CD14-positive monocyte (primary cell): ENCODE results near the gene MACROD1. TPM values are rescaled to one million over a fixed set of nuclear protein-coding genes. Genes with fewer than 3 reads are reported as not detected.

Experiments
- DNase-seq, 3 donors: peaks; one replicate each; pipeline ENCODE4 v3.0.0-alpha.2; 2011 to 2022
- H2AFZ ChIP-seq: 2 replicates; pipeline ENCODE4 v1.6.0; 2012; ENCODE audit warnings: mild to moderate bottlenecking, low read depth, low read length, inconsistent platforms; ENCODE audit not compliant: insufficient read depth, poor library complexity, severe bottlenecking
- H3K27ac ChIP-seq, 2 donors: 1 replicate in 1 of 2; 2 replicates in 1 of 2; pipeline ENCODE4 v1.5.1; 2012 to 2013; ENCODE audit warnings: low read length in 2 of 2, control low read depth in 1 of 2, inconsistent platforms in 1 of 2, low read depth in 1 of 2, mild to moderate bottlenecking in 1 of 2
- H3K27me3 ChIP-seq, 2 donors: one replicate each; pipeline versions ENCODE4 v1.6.0 to v1.6.1; 2011 to 2013; ENCODE audit warnings: low read length in 2 of 2; ENCODE audit not compliant: control insufficient read depth in 2 of 2, insufficient read depth in 2 of 2
- H3K36me3 ChIP-seq, 2 donors: replicated peaks in 1 of 2; 1 replicate in 1 of 2; 2 replicates in 1 of 2; pipeline versions ENCODE4 v1.5.1 to v1.6.1; 2012 to 2013; ENCODE audit warnings: low read length in 2 of 2, control low read depth in 1 of 2, inconsistent platforms in 1 of 2, mild to moderate bottlenecking in 1 of 2; ENCODE audit not compliant: insufficient read depth in 2 of 2, control insufficient read depth in 1 of 2
- H3K4me1 ChIP-seq, 2 donors: 1 replicate in 1 of 2; 2 replicates in 1 of 2; pipeline versions ENCODE4 v1.5.1 to v1.6.1; 2012 to 2013; ENCODE audit warnings: low read length in 2 of 2, control low read depth in 1 of 2, inconsistent platforms in 1 of 2, mild to moderate bottlenecking in 1 of 2, moderate library complexity in 1 of 2; ENCODE audit not compliant: insufficient read depth in 2 of 2, control insufficient read depth in 1 of 2
- H3K4me2 ChIP-seq: replicated peaks from 2 replicates; pipeline ENCODE3; 2012; ENCODE audit warnings: low read length, moderate library complexity, mild to moderate bottlenecking; ENCODE audit not compliant: poor library complexity, severe bottlenecking; ENCODE audit errors: extremely low read depth
- H3K4me3 ChIP-seq, 3 experiments: fragments of 200-600 bp in 1 of 3; sonication (generic) in 1 of 3; replicated peaks in 1 of 3; 1 replicate in 2 of 3; 2 replicates in 1 of 3; pipeline ENCODE4 v1.5.1; 2011 to 2013; ENCODE audit warnings: low read length in 3 of 3, mild to moderate bottlenecking in 3 of 3, control low read depth in 2 of 3, low read depth in 2 of 3, inconsistent platforms in 1 of 3, moderate library complexity in 1 of 3
- H3K79me2 ChIP-seq: 2 replicates; pipeline ENCODE4 v1.6.0; 2012; ENCODE audit warnings: mild to moderate bottlenecking, control low read depth, inconsistent platforms, low read length, moderate library complexity; ENCODE audit not compliant: insufficient read depth
- H3K9ac ChIP-seq: 2 replicates; pipeline ENCODE4 v1.6.0; 2017; ENCODE audit warnings: low read length, mild to moderate bottlenecking; ENCODE audit not compliant: insufficient read depth, poor library complexity, severe bottlenecking
- H3K9me3 ChIP-seq, 2 donors: replicated peaks in 1 of 2; 1 replicate in 1 of 2; 2 replicates in 1 of 2; pipeline versions ENCODE4 v1.5.1 to v1.6.1; 2012 to 2013; ENCODE audit warnings: low read length in 2 of 2, control low read depth in 1 of 2; ENCODE audit not compliant: control insufficient read depth in 1 of 2, insufficient read depth in 1 of 2
- H4K20me1 ChIP-seq: 2 replicates; pipeline ENCODE4 v1.6.0; 2012; ENCODE audit warnings: mild to moderate bottlenecking, low read length, control low read depth, moderate library complexity; ENCODE audit not compliant: insufficient read depth
- H3K27ac Mint-ChIP-seq, 7 donors: one replicate each; pipeline ENCODE4 v1.8.0; 2020; ENCODE audit warnings: mild to moderate bottlenecking in 7 of 7, mixed read lengths in 7 of 7, moderate library complexity in 6 of 7, inconsistent platforms in 2 of 7
- H3K27me3 Mint-ChIP-seq, 3 donors: one replicate each; pipeline ENCODE4 v1.8.0; 2021 to 2022; ENCODE audit warnings: low read depth in 3 of 3, mild to moderate bottlenecking in 3 of 3, mixed read lengths in 3 of 3, moderate library complexity in 3 of 3, inconsistent platforms in 1 of 3
- H3K36me3 Mint-ChIP-seq, 2 donors: one replicate each; pipeline ENCODE4 v1.8.0; 2020; ENCODE audit warnings: mixed read lengths in 2 of 2, inconsistent platforms in 1 of 2, mild to moderate bottlenecking in 1 of 2
- H3K4me1 Mint-ChIP-seq: one replicate; pipeline ENCODE4 v1.8.0; 2020; ENCODE audit warnings: mild to moderate bottlenecking, mixed read lengths
- H3K4me3 Mint-ChIP-seq, 2 donors: one replicate each; pipeline ENCODE4 v1.8.0; 2020; ENCODE audit warnings: mild to moderate bottlenecking in 2 of 2, mixed read lengths in 2 of 2, moderate library complexity in 1 of 2
- H3K9me3 Mint-ChIP-seq, 7 donors: one replicate each; pipeline ENCODE4 v1.8.0; 2020 to 2022; ENCODE audit warnings: mixed read lengths in 7 of 7, mild to moderate bottlenecking in 6 of 7, moderate library complexity in 6 of 7, inconsistent platforms in 2 of 7
- WGBS: methylation state at CpG from one replicate; pipeline ENCODE4 v1.1.5; 2013; ENCODE audit warnings: missing lambda C conversion rate; ENCODE audit not compliant: insufficient coverage; 5-methylcytosine and 5-hydroxymethylcytosine counted together
- intact Hi-C, 2 donors: fragments of 100-400 bp; cut with micrococcal nuclease; formaldehyde crosslinking; loops; one replicate each; pipeline versions ENCODE4 v1.15.0 to v1.15.1; 2023
- polyA plus RNA-seq, 3 donors: library from polyadenylated mRNA; depleted of rRNA in 1 of 3; unstranded in 2 of 3; stranded (reverse) in 1 of 3; fragments of 300-500 nt in 2 of 3; fragments of >200 nt in 1 of 3; fragmentation: Illumina TruSeq in 2 of 3; gene quantifications; 1 replicate in 2 of 3; 2 replicates in 1 of 3; pipeline ENCODE4 v1.2.3, GENCODE V29; 2012 to 2021
- TF ChIP-seq, protein P1 (sequence below): fragments of 200-600 bp; IDR thresholded peaks from one replicate; pipeline ENCODE4 v1.8.0; 2022; ENCODE audit warnings: antibody characterized with exemption, mild to moderate bottlenecking

The MACROD1 gene
- polyA plus RNA-seq, 3 donors = 1.5 to 2.4 (median 2.2) TPM

- Histone ChIP-seq H2AFZ (no peak overlapping the region), H3K27ac (no peak overlapping the region), H3K36me3 (no peaks in the 10 kb centered on the region), H3K4me1 (peaks cover 10 to 13% of the 10 kb centered on the region in 2 donors), H3K4me2 (no peak overlapping the region), H3K9me3 (no peaks in the 10 kb centered on the region), H3K79me2 (no peaks in the 10 kb centered on the region), H3K27me3 (no peaks in the 10 kb centered on the region), H4K20me1 (no peaks in the 10 kb centered on the region), H3K9ac (no peak overlapping the region), H3K4me3 (no peak overlapping the region)
- TF ChIP-seq, protein P1, sequence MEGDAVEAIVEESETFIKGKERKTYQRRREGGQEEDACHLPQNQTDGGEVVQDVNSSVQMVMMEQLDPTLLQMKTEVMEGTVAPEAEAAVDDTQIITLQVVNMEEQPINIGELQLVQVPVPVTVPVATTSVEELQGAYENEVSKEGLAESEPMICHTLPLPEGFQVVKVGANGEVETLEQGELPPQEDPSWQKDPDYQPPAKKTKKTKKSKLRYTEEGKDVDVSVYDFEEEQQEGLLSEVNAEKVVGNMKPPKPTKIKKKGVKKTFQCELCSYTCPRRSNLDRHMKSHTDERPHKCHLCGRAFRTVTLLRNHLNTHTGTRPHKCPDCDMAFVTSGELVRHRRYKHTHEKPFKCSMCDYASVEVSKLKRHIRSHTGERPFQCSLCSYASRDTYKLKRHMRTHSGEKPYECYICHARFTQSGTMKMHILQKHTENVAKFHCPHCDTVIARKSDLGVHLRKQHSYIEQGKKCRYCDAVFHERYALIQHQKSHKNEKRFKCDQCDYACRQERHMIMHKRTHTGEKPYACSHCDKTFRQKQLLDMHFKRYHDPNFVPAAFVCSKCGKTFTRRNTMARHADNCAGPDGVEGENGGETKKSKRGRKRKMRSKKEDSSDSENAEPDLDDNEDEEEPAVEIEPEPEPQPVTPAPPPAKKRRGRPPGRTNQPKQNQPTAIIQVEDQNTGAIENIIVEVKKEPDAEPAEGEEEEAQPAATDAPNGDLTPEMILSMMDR = no peak
- Mint-ChIP-seq H3K27ac (no peak overlapping the region), H3K4me1 (peaks cover 8% of the 10 kb centered on the region), H3K4me3 (no peak overlapping the region), H3K9me3 (no peaks in the 10 kb centered on the region), H3K27me3 (peaks cover 0 to 8% (median 2%) of the 10 kb centered on the region in 3 donors), H3K36me3 (no peaks in the 10 kb centered on the region)
- no peak for DNase-seq
- intact Hi-C loops = no loop called here
- WGBS = 89% methylated on average over 13 of the region's 13 CpGs
Measured at GRCh38 chr11:64073542-64073941, 92.4 kb downstream of the MACROD1 start.

DNA sequence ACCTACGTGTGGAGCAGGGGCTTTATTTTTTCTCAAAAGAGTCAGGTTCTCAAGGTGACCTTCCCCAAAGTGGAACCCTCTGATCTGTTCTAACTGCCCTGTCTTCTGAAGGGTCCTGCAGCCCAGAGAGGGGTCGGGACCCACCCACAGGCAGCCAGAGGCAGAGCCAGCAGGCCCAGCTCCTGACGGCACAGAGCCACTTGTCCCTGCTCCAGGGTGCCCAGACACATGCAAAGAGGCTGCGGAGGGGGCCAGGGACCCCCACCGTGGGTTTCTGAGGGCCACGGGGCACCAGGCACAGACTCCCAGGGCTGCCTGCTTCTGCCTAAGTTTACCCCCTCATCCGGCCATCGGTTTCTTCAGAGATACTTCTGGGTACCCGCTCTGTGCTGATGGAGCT lies 93.0 kb downstream of the MACROD1 start:
- H3K27ac ChIP-seq = no peak overlapping the region
- no peaks in the 10 kb centered on the region for H3K9me3 ChIP-seq
- H3K4me2 ChIP-seq = no peak overlapping the region
- Mint-ChIP-seq H3K27me3 (peaks cover 0 to 8% (median 2%) of the 10 kb centered on the region in 3 donors), H3K27ac (no peak overlapping the region), H3K9me3 (no peaks in the 10 kb centered on the region), H3K4me3 (no peak overlapping the region), H3K36me3 (no peaks in the 10 kb centered on the region), H3K4me1 (peaks cover 8% of the 10 kb centered on the region)
- DNase-seq = no peak
- no peaks in the 10 kb centered on the region for H3K36me3 ChIP-seq
- peaks cover 10 to 13% of the 10 kb centered on the region in 2 donors for H3K4me1 ChIP-seq
- H3K9ac ChIP-seq = no peak overlapping the region
- H3K27me3 ChIP-seq = no peaks in the 10 kb centered on the region
- 99% methylated on average over 7 of the region's 9 CpGs for WGBS
- intact Hi-C loops = no loop called here
- H4K20me1 ChIP-seq = no peaks in the 10 kb centered on the region
- TF ChIP-seq, protein P1 = no peak
- H3K79me2 ChIP-seq = no peaks in the 10 kb centered on the region
- H3K4me3 ChIP-seq = no peak overlapping the region
- no peak overlapping the region for H2AFZ ChIP-seq
